ENCODE data around the gene MTREX. TPM values are rescaled to one million over a fixed set of nuclear protein-coding genes. Genes with fewer than 3 reads are reported as not detected.
A peak's percentile ranks its signal among the peaks of the same experiment; 100 is the strongest.

Gene MTREX
- 100 and 117 TPM in 2 replicates for total RNA-seq (2014; rRNA removed; shearing (Covaris generic))
- polyA plus RNA-seq (2015; cell fraction: cytosol; rRNA removed) = 50.1 and 85.3 TPM in 2 replicates
- 41.9 and 66.4 TPM in 2 replicates for polyA plus RNA-seq (2015; cell fraction: nucleus; rRNA removed)

GRCh38 chr5:55307383-55308253, at the start of gene MTREX, which contains the start of gene DHX29:
MTREX (plus strand) TSS chr5:55307989; CDS start chr5:55308014, 25 bp downstream.
DHX29 (minus strand) TSS chr5:55307694; CDS start chr5:55307573, 121 bp downstream.
- in situ Hi-C loops (cut with HindIII; ENCODE audit: low pct_unique_long_range_greater_than_20kb, low sequenced_read_pairs) = no loop called here
- DNase-seq (ENCODE audit: low read depth, low spot score) = peak; percentile 92

- in situ Hi-C loops (cut with HindIII; ENCODE audit: low pct_unique_long_range_greater_than_20kb, low sequenced_read_pairs) = no loop called here
- DNase-seq (ENCODE audit: low read depth, low spot score) = no peak
Observed at GRCh38 chr5:55258339-55258738, 49.5 kb upstream of the MTREX start.

GRCh38 chr5:55276771-55277170, 31.0 kb upstream of the MTREX start:
- DNase-seq (ENCODE audit: low read depth, low spot score) = peak; percentile 97
- in situ Hi-C loops (cut with HindIII; ENCODE audit: low pct_unique_long_range_greater_than_20kb, low sequenced_read_pairs) = no loop called here

GRCh38 chr5:55278778-55279177, 29.0 kb upstream of the MTREX start:
- in situ Hi-C loops (cut with HindIII; ENCODE audit: low pct_unique_long_range_greater_than_20kb, low sequenced_read_pairs) = no loop called here
- no peak for DNase-seq (ENCODE audit: low read depth, low spot score)

GRCh38 chr5:55286411-55286933, 21.3 kb upstream of the MTREX start:
- in situ Hi-C loops (cut with HindIII; ENCODE audit: low pct_unique_long_range_greater_than_20kb, low sequenced_read_pairs) = no loop called here
- DNase-seq (ENCODE audit: low read depth, low spot score) = no peak

GRCh38 chr5:55289808-55290207, 18.0 kb upstream of the MTREX start:
- no peak for DNase-seq (ENCODE audit: low read depth, low spot score)
- in situ Hi-C loops (cut with HindIII; ENCODE audit: low pct_unique_long_range_greater_than_20kb, low sequenced_read_pairs) = no loop called here

- in situ Hi-C loops (cut with HindIII; ENCODE audit: low pct_unique_long_range_greater_than_20kb, low sequenced_read_pairs) = no loop called here
- no peak for DNase-seq (ENCODE audit: low read depth, low spot score)
Observed at GRCh38 chr5:55290991-55291390, 16.8 kb upstream of the MTREX start.

- DNase-seq (ENCODE audit: low read depth, low spot score) = no peak
- in situ Hi-C loops (cut with HindIII; ENCODE audit: low pct_unique_long_range_greater_than_20kb, low sequenced_read_pairs) = no loop called here
Observed at GRCh38 chr5:55294935-55295334, 12.9 kb upstream of the MTREX start.

GRCh38 chr5:55300890-55301289, 6.9 kb upstream of the MTREX start:
- DNase-seq (ENCODE audit: low read depth, low spot score) = no peak
- in situ Hi-C loops (cut with HindIII; ENCODE audit: low pct_unique_long_range_greater_than_20kb, low sequenced_read_pairs) = no loop called here

- in situ Hi-C loops (cut with HindIII; ENCODE audit: low pct_unique_long_range_greater_than_20kb, low sequenced_read_pairs) = no loop called here
- no peak for DNase-seq (ENCODE audit: low read depth, low spot score)
Observed at GRCh38 chr5:55303238-55303690, 4.5 kb upstream of the MTREX start.

- in situ Hi-C loops (cut with HindIII; ENCODE audit: low pct_unique_long_range_greater_than_20kb, low sequenced_read_pairs) = no loop called here
Observed at GRCh38 chr5:55304584-55304983, 3.2 kb upstream of the MTREX start.

GRCh38 chr5:55305345-55305744, 2.4 kb upstream of the MTREX start:
- no peak for DNase-seq (ENCODE audit: low read depth, low spot score)
- in situ Hi-C loops (cut with HindIII; ENCODE audit: low pct_unique_long_range_greater_than_20kb, low sequenced_read_pairs) = no loop called here

More at GRCh38 chr5:55304584-55304983, 3.2 kb upstream of the MTREX start:
- no peak for DNase-seq (ENCODE audit: low read depth, low spot score)

GRCh38 chr5:55306641-55307382, 977 bp upstream of the MTREX start:
- in situ Hi-C loops (cut with HindIII; ENCODE audit: low pct_unique_long_range_greater_than_20kb, low sequenced_read_pairs) = no loop called here
- DNase-seq (ENCODE audit: low read depth, low spot score) = no peak

- peak; percentile 30 for DNase-seq (ENCODE audit: low read depth, low spot score)
- in situ Hi-C loops (cut with HindIII; ENCODE audit: low pct_unique_long_range_greater_than_20kb, low sequenced_read_pairs) = no loop called here
Observed at GRCh38 chr5:55308254-55308836, 556 bp downstream of the MTREX start.

GRCh38 chr5:55313870-55314617, 6.3 kb downstream of the MTREX start:
- DNase-seq (ENCODE audit: low read depth, low spot score) = no peak
- in situ Hi-C loops (cut with HindIII; ENCODE audit: low pct_unique_long_range_greater_than_20kb, low sequenced_read_pairs) = no loop called here

- DNase-seq (ENCODE audit: low read depth, low spot score) = no peak
- in situ Hi-C loops (cut with HindIII; ENCODE audit: low pct_unique_long_range_greater_than_20kb, low sequenced_read_pairs) = no loop called here
Observed at GRCh38 chr5:55316289-55316688, 8.5 kb downstream of the MTREX start.

GRCh38 chr5:55316837-55317236, 9.0 kb downstream of the MTREX start:
- no peak for DNase-seq (ENCODE audit: low read depth, low spot score)
- in situ Hi-C loops (cut with HindIII; ENCODE audit: low pct_unique_long_range_greater_than_20kb, low sequenced_read_pairs) = no loop called here
